SK-N-SH treated with all-trans-retinoic acid at 6 μM for 48 hours (cell line): Measurements from ENCODE around the gene MAPK9.

ENCODE experiments used
- ATAC-seq: fragments of 200-7000 bp; cut with Tn5 transposase; 3 replicates; pipeline ENCODE4 v1.9.1; 2020; ENCODE audit warnings: mild to moderate bottlenecking, moderate library complexity
- ARNTL ChIP-seq: fragments of 450-650 bp; formaldehyde crosslinking; IDR thresholded peaks from 2 replicates; pipeline ENCODE4 v1.5.0; 2020; ENCODE audit warnings: low read depth, mild to moderate bottlenecking, moderate library complexity, borderline replicate concordance
- BACH2 ChIP-seq: fragments of 250-450 bp; sonication (Bioruptor Pico); IDR thresholded peaks from 2 replicates; pipeline ENCODE4 v1.9.0; 2021; ENCODE audit warnings: mild to moderate bottlenecking, borderline replicate concordance
- CSDC2 ChIP-seq: fragments of 250-450 bp; sonication (Bioruptor Pico); IDR thresholded peaks from 2 replicates; pipeline ENCODE4 v1.5.0; 2020; ENCODE audit warnings: mild to moderate bottlenecking, moderate library complexity
- ESRRG ChIP-seq: fragments of 250-450 bp; sonication (Bioruptor Pico); IDR thresholded peaks from 2 replicates; pipeline ENCODE4 v1.6.1; 2021; ENCODE audit warnings: mild to moderate bottlenecking
- ISL1 ChIP-seq: fragments of 250-450 bp; sonication (Bioruptor Pico); IDR thresholded peaks from 2 replicates; pipeline ENCODE4 v2.1.2; 2022; ENCODE audit warnings: mild to moderate bottlenecking, moderate library complexity
- PATZ1 ChIP-seq: fragments of 250-450 bp; sonication (Bioruptor Pico); IDR thresholded peaks from 2 replicates; pipeline ENCODE4 v1.8.0; 2020; ENCODE audit warnings: mild to moderate bottlenecking, moderate library complexity, borderline replicate concordance
- POU6F1 ChIP-seq: fragments of 250-450 bp; sonication (Bioruptor Pico); IDR thresholded peaks from 2 replicates; pipeline ENCODE4 v1.8.0; 2021; ENCODE audit warnings: low read depth, mild to moderate bottlenecking, moderate library complexity, borderline replicate concordance
- PPARA ChIP-seq: fragments of 250-450 bp; sonication (Bioruptor Pico); IDR thresholded peaks from 2 replicates; pipeline ENCODE4 v1.5.0; 2020; ENCODE audit warnings: mild to moderate bottlenecking, borderline replicate concordance
- RARB ChIP-seq: fragments of 250-450 bp; sonication (Bioruptor Pico); IDR thresholded peaks from 2 replicates; pipeline ENCODE4 v1.8.0; 2021; ENCODE audit warnings: mild to moderate bottlenecking, moderate library complexity
- SNAI2 ChIP-seq: fragments of 250-450 bp; sonication (Bioruptor Pico); IDR thresholded peaks from 2 replicates; pipeline ENCODE4 v1.5.0; 2020; ENCODE audit warnings: mild to moderate bottlenecking, moderate library complexity
- TCF4 ChIP-seq: fragments of 250-450 bp; sonication (Bioruptor Pico); IDR thresholded peaks from 2 replicates; pipeline ENCODE4 v1.8.0; 2021; ENCODE audit warnings: mild to moderate bottlenecking, moderate library complexity, borderline replicate concordance
- TSHZ2 ChIP-seq: fragments of 250-450 bp; sonication (Bioruptor Pico); IDR thresholded peaks from 2 replicates; pipeline ENCODE4 v1.5.0; 2020; ENCODE audit warnings: mild to moderate bottlenecking, moderate library complexity
- ZFP3 ChIP-seq: fragments of 250-450 bp; sonication (Bioruptor Pico); IDR thresholded peaks from 2 replicates; pipeline ENCODE4 v1.5.0; 2020; ENCODE audit warnings: mild to moderate bottlenecking, moderate library complexity
- ZFP30 ChIP-seq: fragments of 450-650 bp; formaldehyde crosslinking; IDR thresholded peaks from 2 replicates; pipeline ENCODE4 v1.5.0; 2022; ENCODE audit warnings: mild to moderate bottlenecking, moderate library complexity
- ZNF70 ChIP-seq: fragments of 450-650 bp; formaldehyde crosslinking; IDR thresholded peaks from 2 replicates; pipeline ENCODE4 v1.5.0; 2020; ENCODE audit warnings: mild to moderate bottlenecking, moderate library complexity
- ZNF8 ChIP-seq: fragments of 450-650 bp; formaldehyde crosslinking; IDR thresholded peaks from 2 replicates; pipeline ENCODE4 v1.5.0; 2020; ENCODE audit warnings: mild to moderate bottlenecking, moderate library complexity

Gene MAPK9

GRCh38 chr5:180201051-180201987, 90.6 kb downstream of the MAPK9 start:
- no peak for TF ChIP-seq PPARA (CRISPR knock-in tag)
- no peak for TF ChIP-seq TSHZ2
- TF ChIP-seq TCF4 (CRISPR knock-in tag) = no peak
- no peak for TF ChIP-seq ZNF70
- no peak for TF ChIP-seq PATZ1 (CRISPR knock-in tag)
- no peak for TF ChIP-seq ARNTL (CRISPR knock-in tag)
- no peak for TF ChIP-seq ESRRG (CRISPR knock-in tag)
- no peak for TF ChIP-seq ZFP3 (CRISPR knock-in tag)

GRCh38 chr5:180199390-180199789, 92.5 kb downstream of the MAPK9 start:
- no peak for ATAC-seq
- TF ChIP-seq ESRRG (CRISPR knock-in tag) (no peak), ISL1 (CRISPR knock-in tag) (no peak), CSDC2 (no peak)

More at GRCh38 chr5:180201051-180201987, 90.6 kb downstream of the MAPK9 start:
- no peak for ATAC-seq

GRCh38 chr5:180198208-180198607, 93.7 kb downstream of the MAPK9 start:
- ATAC-seq = no peak
- no peak for TF ChIP-seq POU6F1 (CRISPR knock-in tag)
- no peak for TF ChIP-seq ZFP30
- TF ChIP-seq PATZ1 (CRISPR knock-in tag) = no peak
- no peak for TF ChIP-seq BACH2 (CRISPR knock-in tag)

GRCh38 chr5:180197016-180197702, 94.7 kb downstream of the MAPK9 start:
- TF ChIP-seq SNAI2 (CRISPR knock-in tag) = no peak
- no peak for TF ChIP-seq ZFP3 (CRISPR knock-in tag)
- no peak for TF ChIP-seq RARB (CRISPR knock-in tag)
- no peak for TF ChIP-seq ZNF8
- TF ChIP-seq PATZ1 (CRISPR knock-in tag) = no peak
- no peak for TF ChIP-seq PPARA (CRISPR knock-in tag)
- no peak for ATAC-seq
